IPS-11a (cell line): ENCODE measurements around the gene YAP1.

Source experiments
- H3K4me3 ChIP-seq: one replicate; pipeline ENCODE4 v1.5.1; 2013; ENCODE audit warnings: low read depth, low read length, control low read depth

Gene YAP1

DNA sequence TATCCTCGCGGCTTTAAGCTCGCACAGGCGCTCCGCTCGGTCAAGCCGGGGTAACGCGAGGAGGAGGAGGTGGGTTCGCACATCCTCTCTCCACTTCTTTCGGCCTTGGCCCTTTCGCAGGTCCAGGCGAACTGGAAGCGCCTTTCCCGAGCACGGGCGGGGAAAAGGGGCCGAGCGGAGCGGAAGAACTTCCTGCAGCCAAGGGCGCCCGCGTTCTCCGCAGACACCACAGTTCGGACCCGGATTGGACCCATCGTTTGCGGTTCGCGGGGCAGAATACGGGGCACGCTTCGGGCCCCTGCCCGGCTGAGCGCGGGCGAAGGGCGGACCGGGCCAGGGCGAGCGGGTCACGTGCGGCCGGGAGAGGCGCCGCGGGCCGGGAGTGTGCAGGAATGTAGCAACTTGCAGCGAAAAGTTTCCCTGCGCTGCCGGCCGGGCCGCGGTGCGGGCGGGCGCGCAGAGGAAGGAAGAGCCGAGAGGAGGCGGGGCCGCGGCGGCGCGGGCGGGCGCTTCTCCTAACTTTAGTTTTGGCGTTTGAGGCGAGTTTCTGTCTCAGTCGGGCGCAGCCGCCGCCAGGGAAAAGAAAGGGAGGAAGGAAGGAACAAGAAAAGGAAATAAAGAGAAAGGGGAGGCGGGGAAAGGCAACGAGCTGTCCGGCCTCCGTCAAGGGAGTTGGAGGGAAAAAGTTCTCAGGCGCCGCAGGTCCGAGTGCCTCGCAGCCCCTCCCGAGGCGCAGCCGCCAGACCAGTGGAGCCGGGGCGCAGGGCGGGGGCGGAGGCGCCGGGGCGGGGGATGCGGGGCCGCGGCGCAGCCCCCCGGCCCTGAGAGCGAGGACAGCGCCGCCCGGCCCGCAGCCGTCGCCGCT lies at the start of gene YAP1:
YAP1 (plus strand) TSS at position 552 of the 865 bp plus-strand sequence. CDS start 402 bp downstream, outside the sequence.
- peak within 1 kb of the TSS; percentile 82 for H3K4me3 ChIP-seq

DNA sequence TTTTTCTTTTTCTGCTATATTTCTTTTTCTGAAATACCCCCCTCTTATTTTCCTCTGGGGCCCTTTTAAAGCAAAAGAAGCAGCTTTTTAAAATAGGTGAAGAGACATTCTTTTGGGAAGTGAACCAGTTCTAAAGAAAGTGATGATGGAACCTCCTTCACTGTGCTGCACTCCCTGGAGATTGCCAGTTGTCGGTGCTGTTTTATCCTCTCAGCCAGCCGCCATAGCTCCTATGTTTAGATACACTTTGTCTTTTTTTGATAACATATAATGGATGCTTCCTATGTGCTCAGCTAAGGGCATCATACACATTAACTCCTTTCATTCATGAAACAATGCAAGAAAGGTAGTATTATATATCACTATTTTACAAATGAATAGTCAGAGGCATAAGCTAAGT lies 49.0 kb upstream of the YAP1 start:
- no peak overlapping the region for H3K4me3 ChIP-seq

DNA sequence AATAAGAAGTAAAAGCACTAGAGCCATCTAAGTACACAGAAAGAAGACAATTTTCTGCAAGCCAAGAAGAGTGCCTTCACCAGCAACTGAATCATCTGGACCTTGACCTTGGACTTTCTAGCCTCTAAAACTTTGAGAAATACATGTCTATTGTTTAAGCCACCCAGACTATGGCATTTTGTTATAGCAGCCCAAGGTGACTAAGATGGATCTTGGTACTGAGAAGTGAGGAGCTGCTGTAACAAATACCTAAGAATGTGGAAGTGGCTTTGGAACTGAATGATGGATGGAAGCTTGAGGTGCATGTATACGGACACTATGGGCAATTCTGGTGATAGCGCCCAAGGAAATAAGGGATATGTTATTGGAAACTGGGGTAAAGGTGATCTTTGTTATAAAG lies 48.1 kb upstream of the YAP1 start:
- no peak overlapping the region for H3K4me3 ChIP-seq

DNA sequence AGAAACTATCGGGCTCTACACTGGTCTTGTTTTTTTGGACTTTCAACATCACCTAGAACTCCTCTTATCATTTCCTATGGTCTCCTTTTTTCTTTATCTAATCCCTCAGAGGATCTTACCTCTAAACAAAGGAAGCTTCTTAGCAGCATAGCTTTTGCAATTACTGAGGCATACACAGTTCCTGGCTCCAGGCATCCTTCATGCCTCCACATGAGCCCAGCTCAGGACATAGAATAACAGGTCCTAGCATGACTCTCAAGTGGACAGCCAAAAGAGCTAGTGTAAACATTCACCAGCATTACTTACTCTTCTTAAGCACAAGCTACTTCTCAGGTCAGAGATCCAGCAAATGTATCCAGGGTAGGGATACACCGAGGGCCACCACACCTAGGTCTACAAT lies 45.9 kb upstream of the YAP1 start:
- H3K4me3 ChIP-seq: no peak overlapping the region

DNA sequence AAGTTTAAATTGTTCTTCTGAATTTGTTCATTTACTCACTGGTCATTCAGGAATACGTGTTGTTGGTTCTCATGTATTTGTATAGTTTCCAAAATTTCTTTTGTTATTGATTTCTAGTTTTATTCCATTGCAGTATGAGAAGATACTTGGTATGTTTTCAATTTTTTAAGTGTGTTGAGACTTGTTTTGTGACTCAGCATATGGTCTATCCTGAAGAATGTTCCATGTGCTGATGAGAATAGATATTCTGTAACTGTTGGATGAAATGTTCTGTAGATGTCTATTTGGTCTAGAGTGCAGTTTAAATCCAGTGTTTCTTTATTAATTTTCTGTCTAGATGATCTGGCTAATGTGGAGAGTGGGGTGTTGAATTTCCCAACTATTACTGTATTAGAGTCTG lies 39.5 kb upstream of the YAP1 start:
- H3K4me3 ChIP-seq: no peak overlapping the region

DNA sequence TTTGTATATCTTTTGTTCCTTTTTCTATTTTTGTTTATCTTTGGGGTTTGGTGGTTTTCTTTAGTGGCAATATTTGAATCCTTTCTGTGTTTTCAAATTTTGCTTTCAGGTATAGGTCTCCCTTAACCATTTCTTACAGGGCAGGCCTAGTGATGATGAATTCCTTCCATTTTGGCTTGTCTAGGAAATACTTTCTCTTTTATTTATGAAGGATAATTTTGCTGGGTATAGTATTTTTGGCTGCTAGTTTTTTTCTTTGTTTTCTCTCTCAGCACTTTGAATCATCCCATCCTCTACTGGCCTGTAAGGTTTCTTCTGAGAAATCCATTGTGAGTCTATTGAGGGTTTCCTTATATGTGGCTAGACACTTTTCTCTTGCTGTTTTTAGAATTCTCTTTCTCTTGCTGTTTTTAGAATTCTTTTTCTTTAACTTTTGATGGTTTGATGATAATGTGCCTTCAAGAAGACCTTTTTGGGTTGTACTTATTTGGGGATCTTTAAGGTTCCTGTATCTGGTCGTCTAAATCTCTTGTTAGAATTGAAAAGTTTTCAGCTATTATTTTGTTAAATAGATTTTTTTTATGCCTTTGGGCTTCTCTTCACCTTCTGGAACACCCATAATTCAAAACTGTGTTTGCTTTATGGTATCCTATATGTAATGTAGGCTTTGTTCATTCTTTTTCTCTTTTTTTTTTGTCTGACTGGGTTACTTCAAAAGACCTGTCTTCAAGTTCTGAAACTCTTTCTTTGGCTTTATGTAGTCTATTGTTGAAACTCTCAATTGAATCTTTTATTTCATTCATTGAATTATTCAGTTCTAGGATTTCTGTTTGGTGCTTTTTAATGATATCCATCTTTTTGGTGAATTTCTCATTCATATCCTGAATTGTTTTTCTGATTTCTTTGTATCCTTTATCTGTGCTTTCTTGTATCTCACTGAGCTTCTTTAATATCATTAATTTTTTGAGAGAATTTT lies 38.5 kb upstream of the YAP1 start:
- no peak overlapping the region for H3K4me3 ChIP-seq

DNA sequence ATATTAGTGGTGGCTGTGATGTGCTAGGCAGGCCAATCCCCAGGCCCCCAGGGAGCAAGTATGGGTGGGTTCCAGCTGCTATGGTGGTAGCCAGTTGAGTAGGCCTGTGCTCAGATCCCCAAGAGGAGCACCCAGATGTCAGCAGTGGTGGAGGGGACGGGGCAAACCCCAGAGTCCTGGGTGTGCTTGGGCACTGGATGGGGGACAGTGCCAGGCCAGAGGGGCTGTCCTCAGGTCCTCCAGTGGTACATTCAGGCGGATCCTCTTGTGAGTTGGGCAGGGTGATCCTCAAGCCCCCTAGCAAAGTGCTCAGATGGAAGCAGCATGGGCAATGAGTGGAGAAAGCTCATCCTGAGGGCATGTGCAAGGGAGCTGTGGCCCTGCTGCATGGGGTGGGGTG lies 37.0 kb upstream of the YAP1 start:
- no peak overlapping the region for H3K4me3 ChIP-seq

DNA sequence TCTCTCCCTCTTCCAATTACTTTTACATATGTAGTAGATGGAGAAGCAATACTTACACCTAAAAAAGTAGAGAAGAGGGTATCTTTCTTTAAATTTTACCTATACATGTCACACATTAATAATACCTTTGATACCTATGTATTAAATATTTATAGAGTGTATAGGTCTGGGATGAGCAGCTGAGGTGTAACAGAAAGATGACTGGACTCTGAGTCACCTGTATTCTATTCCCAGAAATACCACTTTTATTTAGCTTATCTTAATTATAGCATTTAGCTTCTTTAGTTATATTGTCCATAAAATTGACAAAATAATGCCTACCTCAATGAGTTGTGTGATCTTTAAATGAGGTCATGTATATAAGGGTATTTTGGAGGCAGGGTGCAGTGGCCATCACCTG lies 30.6 kb upstream of the YAP1 start:
- no peak overlapping the region for H3K4me3 ChIP-seq

DNA sequence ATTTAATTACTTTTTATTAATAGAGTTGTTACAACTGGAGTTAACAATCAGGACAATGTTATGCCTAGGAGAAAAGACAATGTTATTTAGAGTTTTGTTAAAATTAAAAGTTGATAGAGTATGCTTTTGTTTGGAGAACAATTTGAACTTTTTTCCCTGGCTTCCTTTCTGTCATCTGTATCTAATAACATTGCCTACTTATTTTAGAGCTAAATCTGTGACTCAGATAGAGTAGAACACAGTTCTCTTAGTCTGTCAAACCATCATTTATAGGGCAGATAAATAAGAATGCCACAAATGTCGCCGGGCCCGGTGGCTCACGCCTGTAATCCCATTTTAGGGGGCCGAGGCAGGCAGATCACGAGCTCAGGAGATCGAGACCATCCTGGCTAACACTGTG lies 28.9 kb upstream of the YAP1 start:
- H3K4me3 ChIP-seq: no peak overlapping the region

DNA sequence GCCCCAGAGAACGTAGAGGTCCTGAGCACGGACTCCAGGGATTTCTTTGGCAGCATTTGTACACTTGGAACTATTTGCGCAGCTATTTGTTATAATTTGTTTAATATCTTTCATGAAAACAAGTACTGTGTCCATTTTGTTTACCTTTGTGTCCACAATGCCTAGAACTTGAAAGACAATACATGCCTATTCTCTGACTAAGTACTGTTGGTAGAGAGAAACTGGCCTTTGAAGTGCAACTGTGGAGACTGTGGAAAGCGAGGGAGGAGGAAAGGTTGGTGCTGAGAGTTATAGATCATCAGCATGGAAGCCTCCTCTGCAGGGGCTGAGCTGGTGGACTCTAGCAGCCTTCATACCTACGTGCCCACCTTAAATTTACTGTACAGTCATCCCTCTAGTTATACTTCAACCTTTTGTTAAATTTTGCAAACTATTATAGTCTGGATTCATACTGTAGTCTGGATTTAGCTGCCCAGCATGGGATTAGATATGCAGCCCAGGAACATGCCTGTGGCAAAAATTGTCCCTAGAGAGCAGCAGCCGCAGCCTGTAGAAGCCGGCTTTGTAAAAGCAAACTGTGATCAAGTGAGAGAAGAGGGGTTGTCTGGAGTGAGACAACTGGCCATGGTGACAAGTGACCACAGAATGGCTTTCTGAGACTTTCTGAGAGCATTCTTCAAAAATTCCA lies 24.2 kb upstream of the YAP1 start:
- no peak overlapping the region for H3K4me3 ChIP-seq

DNA sequence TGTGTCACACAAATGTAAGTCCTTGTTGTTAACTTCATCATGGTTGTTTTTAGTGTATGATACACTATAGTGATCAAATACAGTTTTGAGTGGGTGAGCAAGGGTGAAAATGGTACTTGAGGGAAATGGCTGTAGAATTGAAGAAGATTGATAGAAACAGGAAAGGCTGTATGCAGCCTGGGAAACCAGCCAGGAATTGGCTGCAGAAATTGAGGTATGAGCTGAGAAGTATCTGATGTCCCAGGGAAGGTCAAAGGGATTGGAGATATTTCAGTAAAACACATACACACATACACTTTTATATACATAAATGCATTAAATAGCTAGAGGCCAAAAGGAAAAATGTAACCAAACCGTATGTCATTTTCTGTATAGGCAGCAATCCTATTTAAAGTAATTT lies 13.1 kb upstream of the YAP1 start:
- no peak overlapping the region for H3K4me3 ChIP-seq

DNA sequence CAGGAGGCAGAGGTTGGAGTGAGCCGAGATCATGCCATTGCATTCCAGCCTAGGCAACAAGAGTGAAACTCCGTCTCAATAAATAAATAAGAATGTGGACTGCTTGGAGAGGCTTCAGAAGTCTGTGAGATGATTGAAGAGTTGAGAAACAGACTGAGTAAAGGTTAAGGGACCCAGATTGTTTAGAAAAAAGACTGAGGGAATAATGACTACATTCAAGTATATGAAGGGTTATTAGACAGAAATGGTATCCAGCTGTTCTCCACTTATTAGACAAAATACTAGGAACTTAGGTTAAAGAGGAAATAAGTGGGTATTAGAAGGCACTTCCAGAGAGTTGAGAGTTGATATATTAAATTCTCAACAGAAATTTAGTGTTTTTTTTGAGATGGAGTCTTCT lies 10.5 kb upstream of the YAP1 start:
- no peak overlapping the region for H3K4me3 ChIP-seq

DNA sequence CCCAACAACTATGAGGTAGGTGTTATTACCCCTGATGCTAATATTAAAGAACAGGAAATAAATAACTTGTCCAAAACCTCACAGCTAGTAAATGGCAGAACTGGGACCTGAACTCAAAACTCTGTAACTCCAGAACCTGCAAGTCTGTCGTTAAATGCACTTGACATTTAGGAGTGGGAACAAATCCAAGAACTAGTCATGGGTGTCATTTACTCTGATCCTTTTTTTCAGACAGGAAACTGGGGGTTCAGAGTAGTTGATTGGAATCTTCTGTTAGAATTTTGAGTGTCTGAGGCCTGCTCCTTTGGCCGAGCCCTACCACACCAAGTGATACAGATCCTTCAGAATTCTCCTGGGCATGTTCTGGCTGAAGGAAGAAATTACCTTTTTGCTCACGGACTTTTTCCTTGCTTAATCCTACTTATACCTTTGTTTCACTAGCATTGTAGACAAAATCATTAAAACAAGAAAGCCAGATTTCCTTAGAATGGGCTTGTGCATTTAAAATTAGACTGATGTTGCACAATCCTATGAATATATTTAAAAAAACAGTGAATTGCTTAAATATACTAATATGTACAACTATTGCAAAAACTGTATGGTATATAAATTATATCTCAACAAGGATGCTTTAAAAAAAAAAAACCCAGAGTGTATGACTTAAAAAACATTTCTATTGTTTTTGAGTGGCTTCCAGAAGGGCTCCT lies 1.4 kb upstream of the YAP1 start:
- peak overlapping the region; percentile 82 for H3K4me3 ChIP-seq

DNA sequence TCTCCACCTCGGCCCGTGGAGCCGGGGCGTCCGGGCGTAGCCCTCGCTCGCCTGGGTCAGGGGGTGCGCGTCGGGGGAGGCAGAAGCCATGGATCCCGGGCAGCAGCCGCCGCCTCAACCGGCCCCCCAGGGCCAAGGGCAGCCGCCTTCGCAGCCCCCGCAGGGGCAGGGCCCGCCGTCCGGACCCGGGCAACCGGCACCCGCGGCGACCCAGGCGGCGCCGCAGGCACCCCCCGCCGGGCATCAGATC lies 439 bp downstream of the YAP1 start:
- H3K4me3 ChIP-seq: peak overlapping the region; percentile 82

DNA sequence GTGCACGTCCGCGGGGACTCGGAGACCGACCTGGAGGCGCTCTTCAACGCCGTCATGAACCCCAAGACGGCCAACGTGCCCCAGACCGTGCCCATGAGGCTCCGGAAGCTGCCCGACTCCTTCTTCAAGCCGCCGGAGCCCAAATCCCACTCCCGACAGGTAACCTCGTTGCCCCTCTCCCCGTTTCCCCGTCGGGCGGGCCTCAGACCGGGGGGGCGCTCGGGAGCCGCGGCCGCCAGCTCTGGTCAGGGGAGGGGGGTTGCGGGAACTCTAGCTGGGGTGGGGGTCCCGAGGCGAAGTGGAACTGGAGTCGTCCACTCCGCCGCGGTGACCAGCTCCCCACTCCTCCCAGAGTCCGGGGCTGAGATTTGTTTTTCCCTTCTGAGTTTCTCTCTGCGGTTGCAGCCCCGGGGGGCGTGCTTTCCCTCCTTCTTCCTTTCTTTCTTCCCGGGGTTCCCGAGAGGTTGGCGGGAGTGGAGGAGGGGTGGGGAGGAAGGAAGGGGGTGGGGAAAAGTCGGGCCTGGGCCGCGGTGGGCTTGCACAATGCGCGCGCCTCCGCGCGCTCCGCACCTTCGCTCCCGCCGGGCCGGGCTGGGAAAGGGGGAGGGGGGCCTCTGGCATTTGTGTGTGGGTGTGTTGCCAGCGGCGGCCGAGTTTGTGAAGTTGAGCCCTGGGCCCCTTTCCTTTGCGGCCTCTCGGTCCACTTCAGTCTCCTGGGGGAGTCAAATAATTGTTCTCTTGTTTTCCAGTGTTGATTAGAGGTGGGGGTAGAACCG lies 952 bp downstream of the YAP1 start:
- H3K4me3 ChIP-seq: peak overlapping the region; percentile 92

DNA sequence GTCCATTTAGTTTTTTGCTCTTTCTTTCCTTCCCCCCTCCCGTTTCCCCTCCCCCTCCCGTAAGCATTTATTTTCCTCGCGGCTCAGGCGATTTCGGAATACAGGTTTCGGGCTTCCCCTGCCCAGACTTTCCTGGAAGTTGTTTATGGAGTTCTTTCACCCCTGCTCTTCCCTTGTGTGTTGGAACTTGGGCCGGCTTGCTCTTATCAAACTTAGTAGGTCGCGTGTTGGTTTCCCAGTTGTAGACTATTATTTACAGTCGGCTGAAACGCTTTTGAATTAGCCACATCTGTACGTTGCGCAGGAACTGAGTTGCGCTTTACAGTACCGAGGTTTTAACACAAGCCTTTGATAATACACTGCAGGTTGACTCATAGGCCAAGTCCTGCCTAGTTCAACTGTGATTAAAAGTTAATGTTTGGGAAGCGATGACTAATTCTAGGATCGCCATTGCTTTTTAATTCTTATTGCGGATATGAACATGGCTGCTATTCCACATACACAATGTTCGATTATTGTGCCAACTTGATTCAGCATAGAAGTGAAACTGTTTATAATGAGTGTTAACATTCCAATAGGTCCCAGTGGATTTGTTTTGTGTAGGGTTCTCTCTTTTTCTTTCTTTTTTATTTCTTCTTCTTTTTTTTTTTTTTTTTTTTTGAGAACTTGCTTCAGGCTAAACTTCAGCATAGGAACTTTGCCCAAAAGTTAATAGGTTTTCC lies 1.7 kb downstream of the YAP1 start:
- peak overlapping the region; percentile 92 for H3K4me3 ChIP-seq

DNA sequence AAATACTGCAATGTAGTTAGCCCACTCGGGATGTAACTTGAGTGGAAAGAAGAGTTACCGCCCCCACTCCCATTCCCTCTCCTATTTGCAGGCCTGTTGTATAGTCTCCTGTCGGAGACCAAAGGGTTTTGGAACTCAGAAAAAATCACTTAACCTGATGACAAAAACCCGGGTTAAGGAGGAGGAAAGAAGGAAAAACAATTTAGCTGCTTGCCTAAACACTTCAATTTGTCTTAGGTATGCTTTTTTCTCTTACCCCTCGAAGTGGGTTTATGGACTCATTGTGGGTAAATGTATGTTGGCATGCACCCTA lies 2.2 kb downstream of the YAP1 start:
- H3K4me3 ChIP-seq: peak overlapping the region; percentile 92

DNA sequence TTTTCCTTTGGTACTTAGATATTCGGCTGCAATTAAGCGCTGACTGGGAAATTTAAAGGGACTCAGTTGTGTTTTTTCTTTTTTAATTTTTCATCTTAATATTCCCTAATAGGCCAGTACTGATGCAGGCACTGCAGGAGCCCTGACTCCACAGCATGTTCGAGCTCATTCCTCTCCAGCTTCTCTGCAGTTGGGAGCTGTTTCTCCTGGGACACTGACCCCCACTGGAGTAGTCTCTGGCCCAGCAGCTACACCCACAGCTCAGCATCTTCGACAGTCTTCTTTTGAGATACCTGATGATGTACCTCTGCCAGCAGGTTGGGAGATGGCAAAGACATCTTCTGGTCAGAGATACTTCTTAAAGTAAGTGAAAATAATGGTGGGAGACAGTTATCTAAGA lies 3.8 kb downstream of the YAP1 start:
- no peak overlapping the region for H3K4me3 ChIP-seq

DNA sequence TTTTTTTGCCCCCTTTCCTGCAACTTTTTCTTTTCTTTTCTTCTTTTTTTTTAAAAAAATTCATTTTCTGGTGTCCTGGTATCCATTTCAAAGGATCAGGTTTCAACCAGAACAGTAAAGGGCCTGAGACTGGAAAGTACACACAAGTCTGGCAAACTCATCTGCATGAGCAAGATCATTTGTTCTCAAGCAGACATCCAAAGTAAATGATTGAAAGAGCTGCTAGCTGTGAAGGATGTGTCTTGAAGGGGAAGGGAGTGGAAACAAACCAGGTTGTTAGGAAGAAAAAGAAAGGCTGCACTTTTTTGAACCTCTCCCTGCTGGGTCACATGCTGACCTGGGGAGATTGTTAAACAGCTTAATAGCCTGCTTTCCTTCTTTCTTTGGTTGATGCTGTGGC lies 5.3 kb downstream of the YAP1 start:
- no peak overlapping the region for H3K4me3 ChIP-seq
